Activated T-helper 2 cell treated with anti-CD3 and anti-CD28 coated beads, Interferon-gamma antibody, Interleukin-2, Interleukin-4, amounts not matched to agents 10 μg/mL and 5 μg/mL and 100 μg/mL, durations not matched to agents 14 hours and 24 hours and 36 hours (primary cell): ENCODE measurements around the gene RXYLT1. TPM values are rescaled to one million over a fixed set of nuclear protein-coding genes. Genes with fewer than 3 reads are reported as not detected.
"Not testable (repeated sequence)": the region's sequence is repeated elsewhere in the genome, so short reads cannot be mapped to it uniquely, and the experiment has no call there.

Source experiments
- DNase-seq: peaks from one replicate; pipeline ENCODE4 v3.0.0; 2021; ENCODE audit warnings: low spot score
- H3K27ac Mint-ChIP-seq: one replicate; pipeline ENCODE4 v1.8.0; 2021; ENCODE audit warnings: mixed read lengths
- H3K27me3 Mint-ChIP-seq: one replicate; pipeline ENCODE4 v1.8.0; 2021; ENCODE audit warnings: low read depth, mixed read lengths
- H3K36me3 Mint-ChIP-seq: one replicate; pipeline ENCODE4 v1.8.0; 2021; ENCODE audit warnings: low read depth, mixed read lengths
- H3K4me1 Mint-ChIP-seq: one replicate; pipeline ENCODE4 v1.8.0; 2021; ENCODE audit warnings: low read depth, mixed read lengths
- H3K4me3 Mint-ChIP-seq: one replicate; pipeline ENCODE4 v1.8.0; 2021; ENCODE audit warnings: low read depth, mild to moderate bottlenecking, moderate library complexity, mixed read lengths
- H3K9me3 Mint-ChIP-seq: one replicate; pipeline ENCODE4 v1.8.0; 2021; ENCODE audit warnings: mixed read lengths
- intact Hi-C: fragments of 100-400 bp; cut with micrococcal nuclease; formaldehyde crosslinking; loops from one replicate; pipeline ENCODE4 v1.15.1; 2023
- total RNA-seq: library from RNA; stranded (reverse); gene quantifications from 2 replicates; pipeline ENCODE4 v1.2.3, GENCODE V29; 2022

Gene RXYLT1
- total RNA-seq, 1 donor from 2014 or later = 23.3 TPM

GRCh38 chr12:63836046-63836445, 56.3 kb downstream of the RXYLT1 start:
- H3K27ac Mint-ChIP-seq = no peak overlapping the region
- no peaks in the 10 kb centered on the region for H3K36me3 Mint-ChIP-seq
- intact Hi-C loops = no loop called here
- no peak for DNase-seq
- H3K9me3 Mint-ChIP-seq = no peaks in the 10 kb centered on the region
- peaks cover 28% of the 10 kb centered on the region for H3K27me3 Mint-ChIP-seq
- H3K4me1 Mint-ChIP-seq = no peaks in the 10 kb centered on the region
- H3K4me3 Mint-ChIP-seq = no peak overlapping the region

DNA sequence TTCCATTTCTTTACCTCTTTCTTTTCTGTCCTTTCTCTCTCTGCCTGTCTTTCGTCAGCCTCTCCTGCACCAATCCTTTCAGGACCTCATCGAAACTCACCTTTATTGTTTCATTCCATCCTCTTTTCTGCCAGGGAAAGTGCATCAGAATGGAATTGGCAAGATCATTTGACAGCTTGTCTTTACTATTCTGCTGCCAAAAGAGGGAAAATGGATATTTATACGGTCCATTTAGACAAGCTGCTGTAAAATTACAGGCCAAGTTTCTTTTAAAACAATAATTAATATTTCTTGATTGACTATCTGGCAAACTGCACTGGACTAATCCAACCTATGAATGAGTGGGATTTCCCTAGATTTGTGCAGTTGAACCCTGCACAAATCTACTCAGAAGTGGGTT, 57.2 kb downstream of the RXYLT1 start:
- no peaks in the 10 kb centered on the region for H3K36me3 Mint-ChIP-seq
- H3K4me3 Mint-ChIP-seq = no peak overlapping the region
- no peak overlapping the region for H3K27ac Mint-ChIP-seq
- H3K4me1 Mint-ChIP-seq = no peaks in the 10 kb centered on the region
- intact Hi-C loops = no loop called here
- DNase-seq = no peak
- H3K27me3 Mint-ChIP-seq = peaks cover 27% of the 10 kb centered on the region
- H3K9me3 Mint-ChIP-seq = no peaks in the 10 kb centered on the region

GRCh38 chr12:63838411-63838810, 58.7 kb downstream of the RXYLT1 start:
- intact Hi-C loops = no loop called here
- Mint-ChIP-seq H3K36me3 (no peaks in the 10 kb centered on the region), H3K9me3 (no peaks in the 10 kb centered on the region), H3K4me1 (peaks cover 3% of the 10 kb centered on the region), H3K27ac (no peak overlapping the region), H3K27me3 (peaks cover 34% of the 10 kb centered on the region), H3K4me3 (no peak overlapping the region)
- DNase-seq = no peak

DNA sequence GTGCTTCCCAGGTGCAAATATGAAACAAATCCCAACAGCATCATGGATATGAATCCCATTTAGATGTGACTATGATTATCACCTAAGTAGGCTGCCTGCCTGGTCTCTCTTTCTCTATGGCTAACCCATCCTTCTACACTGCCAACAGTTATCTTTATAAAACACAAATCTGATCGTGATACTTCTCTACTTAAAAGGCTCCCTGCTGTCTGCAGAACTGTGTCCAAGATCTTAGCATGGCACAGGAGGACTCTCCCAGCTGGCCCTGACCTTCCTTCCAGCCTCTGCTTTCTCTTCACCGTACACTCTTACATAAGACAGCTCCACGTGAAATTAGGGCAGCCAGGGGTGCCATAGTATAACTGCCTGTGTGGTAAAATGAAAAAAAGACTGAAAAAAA, 61.3 kb downstream of the RXYLT1 start:
- Mint-ChIP-seq H3K4me1 (peaks cover 9% of the 10 kb centered on the region), H3K27me3 (peaks cover 46% of the 10 kb centered on the region), H3K4me3 (no peak overlapping the region), H3K36me3 (no peaks in the 10 kb centered on the region), H3K9me3 (no peaks in the 10 kb centered on the region), H3K27ac (no peak overlapping the region)
- DNase-seq = no peak
- intact Hi-C loops = loop anchor here (5.0 kb wide), 1 partner anchor 561 kb away; the partner anchor contains the start of gene XPOT

- Mint-ChIP-seq H3K4me3 (no peak overlapping the region), H3K9me3 (no peaks in the 10 kb centered on the region), H3K27ac (no peak overlapping the region), H3K36me3 (no peaks in the 10 kb centered on the region), H3K27me3 (peaks cover 50% of the 10 kb centered on the region), H3K4me1 (peaks cover 9% of the 10 kb centered on the region)
- intact Hi-C loops = loop anchor here (5.0 kb wide), 1 partner anchor 561 kb away; the partner anchor contains the start of gene XPOT
- no peak for DNase-seq
Observed at GRCh38 chr12:63841571-63841970, 61.9 kb downstream of the RXYLT1 start.

DNA sequence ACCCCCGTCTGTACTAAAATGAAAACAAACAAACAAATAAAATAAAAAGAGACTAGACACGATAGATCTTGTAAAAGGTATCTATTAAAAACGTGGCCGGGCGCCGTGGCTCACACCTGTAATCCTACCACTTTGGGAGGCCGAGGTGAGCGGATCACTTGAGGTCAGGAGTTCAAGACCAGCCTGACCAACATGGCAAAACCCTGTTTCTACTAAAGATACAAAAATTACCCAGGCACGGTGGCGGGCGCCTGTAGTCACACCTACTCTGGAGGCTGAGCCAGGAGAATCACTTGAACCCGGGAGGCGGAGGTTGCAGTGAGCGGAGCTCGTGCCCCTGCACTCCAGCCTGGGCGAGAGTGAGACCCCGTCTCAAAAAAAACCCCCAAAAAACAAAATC, 63.0 kb downstream of the RXYLT1 start:
- H3K4me1 Mint-ChIP-seq, H3K9me3 Mint-ChIP-seq, DNase-seq, H3K36me3 Mint-ChIP-seq, H3K27ac Mint-ChIP-seq: not testable (repeated sequence)
- intact Hi-C loops = loop anchor here (5.0 kb wide), 1 partner anchor 560 kb away; the partner anchor contains the start of gene XPOT
- Mint-ChIP-seq H3K4me3 (peak overlapping the region; percentile 66), H3K27me3 (peaks cover 52% of the 10 kb centered on the region)

GRCh38 chr12:63843254-63843720, 63.6 kb downstream of the RXYLT1 start:
- Mint-ChIP-seq H3K27ac (no peak overlapping the region), H3K9me3 (no peaks in the 10 kb centered on the region), H3K4me1 (peaks cover 9% of the 10 kb centered on the region), H3K27me3 (peaks cover 48% of the 10 kb centered on the region), H3K36me3 (no peaks in the 10 kb centered on the region), H3K4me3 (peak overlapping the region; percentile 66)
- intact Hi-C loops = loop anchor here (5.0 kb wide), 1 partner anchor 559 kb away; the partner anchor contains the start of gene XPOT
- DNase-seq = no peak

DNA sequence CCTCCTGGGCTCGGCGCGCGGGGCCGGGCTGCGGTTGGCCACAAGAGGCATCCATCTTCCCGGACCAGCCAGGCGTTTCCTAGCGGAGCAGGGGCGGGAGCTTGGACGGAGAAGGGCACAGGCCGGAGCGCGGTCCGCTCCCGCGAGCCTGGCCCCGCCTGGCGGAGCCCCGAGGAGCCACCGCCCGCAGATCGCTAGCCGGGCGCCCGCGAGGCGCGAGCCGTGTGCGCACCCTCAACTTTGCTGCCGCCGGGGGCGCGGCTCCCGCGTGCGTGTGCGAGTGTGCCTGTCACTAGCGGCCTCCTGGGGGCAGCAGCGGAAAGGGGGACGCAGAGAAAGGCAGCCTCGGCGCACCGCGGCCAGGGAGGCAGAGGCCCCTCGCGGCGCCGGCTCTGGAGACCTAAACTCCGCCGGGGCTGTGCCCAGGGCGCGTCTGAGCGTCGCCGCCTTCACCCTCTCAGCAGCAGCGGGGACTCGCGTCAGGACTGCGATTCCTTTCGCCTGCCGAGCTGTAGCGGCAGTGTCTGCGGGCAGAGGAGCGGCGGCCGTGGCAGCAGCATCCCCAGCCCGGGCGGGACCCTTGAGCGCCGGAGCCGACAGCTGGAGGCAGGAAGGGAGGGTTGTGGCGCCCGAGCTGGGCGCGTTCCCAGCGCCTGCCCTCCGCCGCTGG, 64.1 kb downstream of the RXYLT1 start:
- Mint-ChIP-seq H3K4me3 (peak overlapping the region; percentile 66), H3K36me3 (no peaks in the 10 kb centered on the region), H3K9me3 (no peaks in the 10 kb centered on the region), H3K27me3 (peaks cover 47% of the 10 kb centered on the region), H3K4me1 (peaks cover 9% of the 10 kb centered on the region), H3K27ac (no peak overlapping the region)
- DNase-seq = peak; percentile 68
- intact Hi-C loops = loop anchor here (1.0 to 5.0 kb wide), 2 partner anchors 412 to 558 kb away; partner anchors contain the start of gene XPOT

- peaks cover 9% of the 10 kb centered on the region for H3K4me1 Mint-ChIP-seq
- H3K4me3 Mint-ChIP-seq = peak within 1 kb of the TSS; percentile 88
- no peaks in the 10 kb centered on the region for H3K36me3 Mint-ChIP-seq
- no peak within 1 kb of the TSS for H3K27ac Mint-ChIP-seq
- H3K9me3 Mint-ChIP-seq = no peaks in the 10 kb centered on the region
- intact Hi-C loops = loop anchor here (1.0 to 5.0 kb wide), 2 partner anchors 412 to 558 kb away; partner anchors contain the start of gene XPOT
- DNase-seq = no peak
- H3K27me3 Mint-ChIP-seq = peaks cover 45% of the 10 kb centered on the region
Observed at GRCh38 chr12:63844391-63845341, 65.0 kb downstream of the RXYLT1 start, which contains the start of gene SRGAP1. TSS of gene SRGAP1 (plus strand) at chr12:63844700. CDS start at chr12:63844817, 117 bp downstream.

DNA sequence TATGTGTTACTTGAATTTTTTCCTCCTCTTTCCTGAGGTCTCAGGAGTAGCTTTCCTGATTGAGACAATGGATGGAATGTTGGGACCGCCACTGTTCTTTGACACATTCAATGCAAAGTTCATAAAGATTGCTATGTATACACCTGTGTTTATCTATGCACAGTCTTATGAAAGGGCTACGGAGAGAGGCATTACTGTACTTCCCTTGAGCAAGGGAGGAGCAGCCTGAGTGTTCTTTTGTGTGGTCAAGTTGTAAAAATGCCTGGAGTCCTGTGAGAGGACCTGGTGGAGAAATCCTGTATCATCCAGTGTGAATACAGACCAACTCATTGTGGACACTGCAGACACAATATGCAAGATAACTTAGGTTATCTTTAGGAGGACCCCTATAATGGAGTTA, 66.0 kb downstream of the RXYLT1 start:
- Mint-ChIP-seq H3K36me3 (no peaks in the 10 kb centered on the region), H3K4me1 (peaks cover 9% of the 10 kb centered on the region), H3K4me3 (no peak overlapping the region), H3K27ac (no peak overlapping the region), H3K27me3 (peaks cover 46% of the 10 kb centered on the region), H3K9me3 (no peaks in the 10 kb centered on the region)
- no peak for DNase-seq
- intact Hi-C loops = no loop called here

DNA sequence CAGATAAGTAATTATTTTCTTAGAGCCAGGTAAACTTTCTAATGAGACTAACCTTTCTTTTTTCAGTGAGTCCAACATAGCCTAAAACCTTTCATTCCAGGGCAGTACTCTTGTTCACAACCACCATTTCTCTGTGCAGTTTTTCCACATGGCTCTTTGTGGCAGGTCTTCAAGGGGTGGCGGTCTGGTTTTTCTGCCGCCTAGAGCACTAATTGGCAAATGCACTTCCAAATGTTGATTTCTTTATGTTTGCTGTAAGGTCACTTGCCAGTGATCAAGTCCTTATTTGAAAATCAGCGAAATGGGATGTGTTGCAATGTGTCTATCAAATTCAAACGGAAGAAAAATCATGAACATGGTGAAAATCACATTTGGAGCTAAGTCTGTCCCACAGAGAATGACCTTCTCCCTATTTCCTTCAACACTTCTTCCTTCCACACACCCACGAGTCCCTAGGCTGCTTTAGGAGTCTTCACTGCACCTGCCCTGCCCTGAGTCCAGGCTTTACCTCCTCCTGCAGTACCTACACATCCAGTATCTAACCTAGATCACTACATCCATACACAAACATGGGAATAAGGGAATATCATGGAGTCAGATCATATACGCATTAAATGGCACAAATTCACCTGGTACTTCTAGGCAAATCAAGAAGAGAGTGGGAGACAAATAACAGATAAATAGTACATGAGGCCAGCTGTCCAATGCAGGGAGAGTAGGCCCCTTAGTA, 66.7 kb downstream of the RXYLT1 start:
- peaks cover 9% of the 10 kb centered on the region for H3K4me1 Mint-ChIP-seq
- no peak for DNase-seq
- peaks cover 43% of the 10 kb centered on the region for H3K27me3 Mint-ChIP-seq
- H3K36me3 Mint-ChIP-seq = no peaks in the 10 kb centered on the region
- intact Hi-C loops = no loop called here
- no peak overlapping the region for H3K4me3 Mint-ChIP-seq
- no peak overlapping the region for H3K27ac Mint-ChIP-seq
- H3K9me3 Mint-ChIP-seq = no peaks in the 10 kb centered on the region

DNA sequence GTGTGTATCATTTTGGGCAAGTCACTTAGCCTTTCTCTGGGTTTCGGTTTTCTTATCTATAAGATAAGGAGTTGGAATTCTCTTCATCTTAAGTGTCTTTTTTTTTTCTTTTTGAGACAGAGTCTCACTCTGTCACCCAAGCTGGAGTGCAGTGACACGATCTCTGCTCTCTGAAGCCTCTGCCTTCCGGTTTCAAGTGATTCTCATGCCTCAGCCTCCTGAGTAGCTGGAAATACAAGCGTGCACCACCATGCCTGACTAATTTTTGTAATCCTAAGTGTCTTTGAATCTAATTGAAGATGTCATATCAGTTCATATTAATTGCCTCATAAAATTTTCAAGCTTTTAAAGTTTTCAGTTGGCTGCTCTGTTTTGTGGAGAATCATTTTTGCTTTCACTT, 68.7 kb downstream of the RXYLT1 start:
- Mint-ChIP-seq H3K36me3 (no peaks in the 10 kb centered on the region), H3K9me3 (no peaks in the 10 kb centered on the region), H3K4me3 (no peak overlapping the region), H3K27me3 (peaks cover 30% of the 10 kb centered on the region), H3K27ac (no peak overlapping the region), H3K4me1 (peaks cover 5% of the 10 kb centered on the region)
- no peak for DNase-seq
- intact Hi-C loops = no loop called here
